H1 (cell line): ENCODE measurements around the gene TMEM132A. TPM values are rescaled to one million over a fixed set of nuclear protein-coding genes. Genes with fewer than 3 reads are reported as not detected.

Experiments
- CTCF ChIA-PET: fragments of 300-600 bp; sonication (Branson Sonifier 250); formaldehyde crosslinking; loops from one replicate; lab custom pipeline; 2021; ENCODE audit not compliant: partially characterized antibody; lab: Charles Lee
- POLR2A ChIA-PET: fragments of 300-600 bp; sonication (Branson Sonifier 250); formaldehyde crosslinking; loops from one replicate; lab custom pipeline; 2021; ENCODE audit warnings: inconsistent platforms; ENCODE audit not compliant: partially characterized antibody; lab: Charles Lee
- DNase-seq, 2 experiments: peaks; one replicate each; pipeline versions ENCODE4 v3.0.0 to v3.0.0-alpha.2; 2010 to 2022; ENCODE audit warnings: low spot score in 2 of 2, low read depth in 1 of 2, mixed read lengths in 1 of 2
- FAIRE-seq: peaks from 2 replicates; lab custom pipeline; 2011; peaks lifted over from hg19 to GRCh38; lab: Jason Lieb, UNC
- H2AFZ ChIP-seq: 2 replicates; pipeline ENCODE4 v1.8.1; 2012; ENCODE audit warnings: low read length, inconsistent platforms
- H2AK5ac ChIP-seq: 2 replicates; pipeline ENCODE4 v1.6.1; 2013; ENCODE audit warnings: low read depth, low read length
- H2BK120ac ChIP-seq: replicated peaks from 2 replicates; pipeline ENCODE3; 2013; ENCODE audit warnings: low read depth, low read length, inconsistent platforms
- H2BK12ac ChIP-seq: 2 replicates; pipeline ENCODE4 v1.6.1; 2013; ENCODE audit warnings: low read depth, low read length
- H2BK15ac ChIP-seq: 2 replicates; pipeline ENCODE4 v1.6.1; 2013; ENCODE audit warnings: low read length
- H2BK20ac ChIP-seq: 2 replicates; pipeline ENCODE4 v1.6.1; 2013; ENCODE audit warnings: low read length
- H2BK5ac ChIP-seq: 2 replicates; pipeline ENCODE4 v1.6.1; 2013; ENCODE audit warnings: low read depth, low read length
- H3K14ac ChIP-seq: 2 replicates; pipeline ENCODE4 v1.6.1; 2013; ENCODE audit warnings: inconsistent platforms; ENCODE audit not compliant: insufficient read length
- H3K18ac ChIP-seq: 2 replicates; pipeline ENCODE4 v1.6.1; 2013; ENCODE audit warnings: low read length; ENCODE audit errors: extremely low read depth
- H3K23ac ChIP-seq: 2 replicates; pipeline ENCODE4 v1.6.1; 2013; ENCODE audit warnings: inconsistent platforms; ENCODE audit not compliant: insufficient read length
- H3K23me2 ChIP-seq: 2 replicates; pipeline ENCODE4 v1.6.1; 2013; ENCODE audit warnings: low read depth, low read length
- H3K27ac ChIP-seq: 2 replicates; pipeline ENCODE4 v1.6.1; 2011; ENCODE audit warnings: low read depth, low read length, inconsistent platforms
- H3K27me3 ChIP-seq, 4 experiments: replicated peaks in 1 of 4; 1 replicate in 1 of 4; 2 replicates in 3 of 4; pipeline versions ENCODE4 v1.6.1 to v1.8.1; 2011 to 2013; ENCODE audit warnings: low read length in 3 of 4, mild to moderate bottlenecking in 3 of 4, inconsistent platforms in 2 of 4, mixed read lengths in 2 of 4, moderate library complexity in 1 of 4; ENCODE audit not compliant: control insufficient read depth in 3 of 4, insufficient read depth in 3 of 4; ENCODE audit errors: extremely low read depth in 1 of 4
- H3K36me3 ChIP-seq, 4 experiments: 2 replicates each; pipeline versions ENCODE4 v1.6.1 to v1.8.1; 2011 to 2013; ENCODE audit warnings: mild to moderate bottlenecking in 4 of 4, low read length in 3 of 4, moderate library complexity in 2 of 4, control low read depth in 1 of 4, inconsistent platforms in 1 of 4; ENCODE audit not compliant: insufficient read depth in 4 of 4, control insufficient read depth in 2 of 4
- H3K4ac ChIP-seq: replicated peaks from 2 replicates; pipeline ENCODE3; 2013; ENCODE audit warnings: low read length, low read depth, mixed read lengths, inconsistent platforms; ENCODE audit not compliant: insufficient read length
- H3K4me1 ChIP-seq, 4 experiments: replicated peaks in 1 of 4; 1 replicate in 1 of 4; 2 replicates in 3 of 4; pipeline versions ENCODE4 v1.6.1 to v1.8.1; 2011 to 2013; ENCODE audit warnings: low read length in 3 of 4, inconsistent platforms in 2 of 4, mixed read lengths in 1 of 4; ENCODE audit not compliant: insufficient read depth in 4 of 4, control insufficient read depth in 3 of 4
- H3K4me2 ChIP-seq, 2 experiments: 2 replicates each; pipeline versions ENCODE4 v1.6.1 to v1.8.1; 2011 to 2013; ENCODE audit warnings: low read depth in 2 of 2, low read length in 2 of 2, control low read depth in 1 of 2, inconsistent platforms in 1 of 2, mild to moderate bottlenecking in 1 of 2; ENCODE audit not compliant: insufficient read depth in 1 of 2
- H3K4me3 ChIP-seq, 4 experiments: fragments of 200-600, 300-600 bp in 1 of 4; sonication (generic), shearing (Covaris generic), sonication (Bioruptor Twin) in 1 of 4; 2 replicates each; pipeline versions ENCODE4 v1.5.1 to v1.8.1; 2011 to 2016; ENCODE audit warnings: low read length in 4 of 4, low read depth in 3 of 4, control low read depth in 2 of 4, inconsistent platforms in 2 of 4, mild to moderate bottlenecking in 2 of 4, mixed read lengths in 1 of 4, moderate library complexity in 1 of 4; ENCODE audit not compliant: insufficient read depth in 2 of 4; ENCODE audit errors: extremely low read depth in 1 of 4
- H3K56ac ChIP-seq: replicated peaks from 2 replicates; pipeline ENCODE3; 2013; ENCODE audit warnings: low read depth, mild to moderate bottlenecking, mixed read lengths, low read length, inconsistent platforms; ENCODE audit not compliant: insufficient read length
- H3K79me1 ChIP-seq: 2 replicates; pipeline ENCODE4 v1.6.1; 2013; ENCODE audit warnings: low read depth, low read length, control low read depth
- H3K79me2 ChIP-seq, 2 experiments: 2 replicates each; pipeline versions ENCODE4 v1.6.1 to v1.8.1; 2012 to 2013; ENCODE audit warnings: low read length in 2 of 2, mild to moderate bottlenecking in 2 of 2, inconsistent platforms in 1 of 2; ENCODE audit not compliant: insufficient read depth in 2 of 2, control insufficient read depth in 1 of 2
- H3K9ac ChIP-seq, 4 experiments: replicated peaks in 1 of 4; 1 replicate in 1 of 4; 2 replicates in 3 of 4; pipeline versions ENCODE4 v1.6.1 to v1.8.1; 2011 to 2013; ENCODE audit warnings: low read depth in 3 of 4, low read length in 3 of 4, control low read depth in 2 of 4, mild to moderate bottlenecking in 2 of 4, moderate library complexity in 2 of 4, inconsistent platforms in 1 of 4; ENCODE audit errors: extremely low read depth in 1 of 4
- H3K9me3 ChIP-seq, 2 experiments: 2 replicates each; pipeline versions ENCODE4 v1.6.1 to v1.8.1; 2012 to 2013; ENCODE audit warnings: mild to moderate bottlenecking in 2 of 2, moderate library complexity in 2 of 2, control low read depth in 1 of 2, inconsistent platforms in 1 of 2, low read depth in 1 of 2, low read length in 1 of 2, mixed read lengths in 1 of 2; ENCODE audit not compliant: insufficient read depth in 2 of 2
- H4K20me1 ChIP-seq, 2 experiments: replicated peaks in 1 of 2; 2 replicates each; pipeline versions ENCODE3 to v1.8.1; 2011 to 2013; ENCODE audit warnings: inconsistent platforms in 2 of 2, low read length in 2 of 2, mild to moderate bottlenecking in 1 of 2; ENCODE audit not compliant: insufficient read depth in 2 of 2, control insufficient read depth in 1 of 2
- H4K5ac ChIP-seq: 2 replicates; pipeline ENCODE4 v1.6.1; 2013; ENCODE audit warnings: low read length, low read depth, mixed read lengths, inconsistent platforms; ENCODE audit not compliant: insufficient read length
- H4K8ac ChIP-seq: 2 replicates; pipeline ENCODE4 v1.8.0; 2013; ENCODE audit warnings: mild to moderate bottlenecking, moderate library complexity, low read length, inconsistent platforms; ENCODE audit not compliant: insufficient read depth; ENCODE audit errors: extremely low read depth
- H4K91ac ChIP-seq: replicated peaks from 2 replicates; pipeline ENCODE3; 2013; ENCODE audit warnings: low read length, mixed read lengths, inconsistent platforms; ENCODE audit not compliant: insufficient read length
- SP2 ChIP-seq: IDR thresholded peaks from 2 replicates; pipeline ENCODE4 v1.6.1; 2012; ENCODE audit warnings: mild to moderate bottlenecking, low read length, inconsistent platforms
- WGBS, 2 experiments: shearing (Covaris generic) in 1 of 2; methylation state at CpG; one replicate each; pipeline versions ENCODE4 v1.1.6 to v1.1.7; 2013 to 2015; ENCODE audit warnings: low lambda C conversion rate in 2 of 2, mixed read lengths in 2 of 2, inconsistent platforms in 1 of 2, low coverage in 1 of 2, missing lambda C conversion rate in 1 of 2; ENCODE audit not compliant: insufficient replicate concordance in 2 of 2, insufficient coverage in 1 of 2, insufficient read length in 1 of 2; ENCODE audit errors: extremely low coverage in 1 of 2, missing lambda C conversion rate in 1 of 2; 5-methylcytosine and 5-hydroxymethylcytosine counted together
- polyA plus RNA-seq, 7 experiments: library from polyadenylated mRNA; depleted of rRNA in 3 of 7; stranded (reverse) in 5 of 7; unstranded in 2 of 7; fragments of >200 nt in 5 of 7; fragments of 200-250 nt in 2 of 7; gene quantifications; 1 replicate in 5 of 7; 2 replicates in 1 of 7; 4 replicates in 1 of 7; pipeline versions ENCODE4 v1.2.1 to v1.2.3, GENCODE V29; 2011 to 2013; ENCODE audit warnings: missing spikeins in 2 of 7, mixed read lengths in 2 of 7
- total RNA-seq: library from RNA; stranded (reverse); fragmentation: NEBNext Ultra II Directional; extraction: Animal tissue kit (Norgen Biotek cat#: 25700); gene quantifications from 2 replicates; pipeline ENCODE4 v1.2.1, GENCODE V29; 2021

Gene TMEM132A
- total and polyA plus RNA-seq, 2 of the 8 experiments (the other 6 are each of a cell fraction or from before 2014, with no cell fraction given): 46.6 to 97.9 TPM

- peaks cover 3 to 14% (median 7%) of the 10 kb centered on the region in 4 experiments; a peak in 5 of 8 replicates for H3K36me3 ChIP-seq
- no peak overlapping the region for H2BK5ac ChIP-seq
- no peak overlapping the region for H4K8ac ChIP-seq
- no peak overlapping the region for H2BK120ac ChIP-seq
- no peak overlapping the region for H3K27ac ChIP-seq
- H3K14ac ChIP-seq: no peak overlapping the region
- no peaks in the 10 kb centered on the region for H3K9me3 ChIP-seq
- H3K27me3 ChIP-seq: no peaks in the 10 kb centered on the region; a peak in 1 of 7 replicates
- no peak overlapping the region; the same call in 1 of the 2 replicates for H2BK15ac ChIP-seq
- no peak for DNase-seq
- H3K79me1 ChIP-seq: no peaks in the 10 kb centered on the region; the same call in 1 of the 2 replicates
- H3K9ac ChIP-seq: no peak overlapping the region; a peak in 2 of 7 replicates
- no peak overlapping the region for H3K23ac ChIP-seq
- H3K18ac ChIP-seq: no peak overlapping the region
- FAIRE-seq: no peak
- no peak overlapping the region for H4K91ac ChIP-seq
- H4K20me1 ChIP-seq: peaks cover 0 to 13% of the 10 kb centered on the region in 2 experiments
- H3K4me2 ChIP-seq: no peak overlapping the region; a peak in 1 of 4 replicates
- no peak overlapping the region for H3K4ac ChIP-seq
- H2BK12ac ChIP-seq: peak overlapping the region; percentile 13; the same call in 1 of the 2 replicates
- no peak overlapping the region for H3K56ac ChIP-seq
- no peak overlapping the region for H2AFZ ChIP-seq
- no peak overlapping the region for H2AK5ac ChIP-seq
- ChIA-PET POLR2A (interaction anchor here (1.2 to 4.2 kb wide), 2 partner anchors 11 to 27 kb away, joined by 3 to 28 read pairs; partner anchors contain the start of gene PRPF19), CTCF (interaction anchor here (1.2 to 1.7 kb wide), 3 partner anchors 12 to 219 kb away, joined by 4 to 5 read pairs (median 4); no protein-coding TSS in a partner anchor)
- H3K4me3 ChIP-seq: no peak overlapping the region
- peaks cover 5 to 24% of the 10 kb centered on the region in 2 experiments for H3K79me2 ChIP-seq
- peaks cover 10 to 27% (median 18%) of the 10 kb centered on the region in 4 experiments for H3K4me1 ChIP-seq
- peaks cover 8% of the 10 kb centered on the region for H3K23me2 ChIP-seq
- H4K5ac ChIP-seq: no peak overlapping the region
- 91% methylated on average over 3 of the region's 3 CpGs; no CpG with 5 or more reads in 1 of the 2 experiments for whole genome bisulfite sequencing, 2 experiments
- no peak overlapping the region for H2BK20ac ChIP-seq
- TF ChIP-seq SP2: no peak
Observed at GRCh38 chr11:60916669-60917206, 7.5 kb upstream of the TMEM132A start.
